GM12873 (cell line): ENCODE results near the gene GALNT7.

Experiments
- TF ChIP-seq, protein P1 (sequence below): IDR thresholded peaks from 2 replicates; pipeline ENCODE4 v1.5.1; 2012; ENCODE audit warnings: low read depth, mild to moderate bottlenecking, moderate library complexity, low read length, control low read depth; ENCODE audit not compliant: insufficient read depth; ENCODE audit errors: missing control alignments

GALNT7 gene

GRCh38 chr4:173294444-173294843, 125.8 kb downstream of the GALNT7 start:
- TF ChIP-seq, protein P1, sequence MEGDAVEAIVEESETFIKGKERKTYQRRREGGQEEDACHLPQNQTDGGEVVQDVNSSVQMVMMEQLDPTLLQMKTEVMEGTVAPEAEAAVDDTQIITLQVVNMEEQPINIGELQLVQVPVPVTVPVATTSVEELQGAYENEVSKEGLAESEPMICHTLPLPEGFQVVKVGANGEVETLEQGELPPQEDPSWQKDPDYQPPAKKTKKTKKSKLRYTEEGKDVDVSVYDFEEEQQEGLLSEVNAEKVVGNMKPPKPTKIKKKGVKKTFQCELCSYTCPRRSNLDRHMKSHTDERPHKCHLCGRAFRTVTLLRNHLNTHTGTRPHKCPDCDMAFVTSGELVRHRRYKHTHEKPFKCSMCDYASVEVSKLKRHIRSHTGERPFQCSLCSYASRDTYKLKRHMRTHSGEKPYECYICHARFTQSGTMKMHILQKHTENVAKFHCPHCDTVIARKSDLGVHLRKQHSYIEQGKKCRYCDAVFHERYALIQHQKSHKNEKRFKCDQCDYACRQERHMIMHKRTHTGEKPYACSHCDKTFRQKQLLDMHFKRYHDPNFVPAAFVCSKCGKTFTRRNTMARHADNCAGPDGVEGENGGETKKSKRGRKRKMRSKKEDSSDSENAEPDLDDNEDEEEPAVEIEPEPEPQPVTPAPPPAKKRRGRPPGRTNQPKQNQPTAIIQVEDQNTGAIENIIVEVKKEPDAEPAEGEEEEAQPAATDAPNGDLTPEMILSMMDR: no peak

- TF ChIP-seq, protein P1: peak; percentile 63
Measured at GRCh38 chr4:173301518-173302201, 133.0 kb downstream of the GALNT7 start.

- TF ChIP-seq, protein P1: no peak
Measured at GRCh38 chr4:173307778-173308177, 139.2 kb downstream of the GALNT7 start.

GRCh38 chr4:173311368-173311767, 142.8 kb downstream of the GALNT7 start:
- TF ChIP-seq, protein P1: no peak

DNA sequence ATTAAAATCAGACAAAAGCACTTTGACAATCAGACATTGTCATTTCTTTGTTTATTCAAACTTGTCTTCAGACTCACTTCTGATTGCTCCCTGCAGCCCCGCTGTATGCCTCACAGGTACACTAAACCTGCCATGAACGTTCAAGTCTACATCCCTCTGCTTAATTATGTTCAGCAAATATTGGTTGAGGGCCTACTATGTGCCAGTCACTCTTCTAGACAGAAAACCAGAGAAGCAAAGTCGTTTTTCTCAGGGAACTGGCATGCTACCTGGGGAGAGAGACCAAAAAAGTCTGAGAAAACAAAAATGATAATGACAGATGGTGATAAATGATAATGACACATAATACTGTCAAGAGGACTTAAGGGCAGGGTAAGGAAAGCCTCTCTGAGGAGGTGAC, 146.1 kb downstream of the GALNT7 start:
- TF ChIP-seq, protein P1: no peak

- TF ChIP-seq, protein P1: no peak
Measured at GRCh38 chr4:173316060-173316459, 147.4 kb downstream of the GALNT7 start.

GRCh38 chr4:173317004-173317403, 148.4 kb downstream of the GALNT7 start:
- TF ChIP-seq, protein P1: peak; percentile 50
